CMK (cell line): ENCODE measurements around the gene DENND1B.

Experiments used
- DNase-seq: peaks from one replicate; pipeline ENCODE4 v3.0.0-alpha.2; 2010; ENCODE audit warnings: low read depth

Gene DENND1B

DNA sequence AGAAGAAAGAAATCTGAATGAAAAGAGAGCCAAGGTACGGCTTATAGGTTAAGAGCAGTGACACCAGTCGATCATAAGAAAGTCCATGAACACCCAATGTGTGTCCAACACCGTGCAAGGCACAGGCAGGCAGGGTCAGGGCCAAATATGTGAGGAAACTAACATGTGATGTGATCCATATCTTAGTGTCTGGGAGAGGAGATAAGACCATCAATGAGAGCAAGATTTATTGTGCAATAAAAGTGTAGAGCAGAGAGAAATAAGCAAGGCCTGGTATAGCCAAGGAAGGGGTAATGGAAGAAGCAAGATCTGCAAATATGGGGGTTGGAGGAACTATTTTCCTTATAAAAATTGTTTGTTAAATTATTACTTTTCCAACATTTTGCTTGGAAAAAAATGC is 308.5 kb downstream of the DENND1B start:
- no peak for DNase-seq

DNA sequence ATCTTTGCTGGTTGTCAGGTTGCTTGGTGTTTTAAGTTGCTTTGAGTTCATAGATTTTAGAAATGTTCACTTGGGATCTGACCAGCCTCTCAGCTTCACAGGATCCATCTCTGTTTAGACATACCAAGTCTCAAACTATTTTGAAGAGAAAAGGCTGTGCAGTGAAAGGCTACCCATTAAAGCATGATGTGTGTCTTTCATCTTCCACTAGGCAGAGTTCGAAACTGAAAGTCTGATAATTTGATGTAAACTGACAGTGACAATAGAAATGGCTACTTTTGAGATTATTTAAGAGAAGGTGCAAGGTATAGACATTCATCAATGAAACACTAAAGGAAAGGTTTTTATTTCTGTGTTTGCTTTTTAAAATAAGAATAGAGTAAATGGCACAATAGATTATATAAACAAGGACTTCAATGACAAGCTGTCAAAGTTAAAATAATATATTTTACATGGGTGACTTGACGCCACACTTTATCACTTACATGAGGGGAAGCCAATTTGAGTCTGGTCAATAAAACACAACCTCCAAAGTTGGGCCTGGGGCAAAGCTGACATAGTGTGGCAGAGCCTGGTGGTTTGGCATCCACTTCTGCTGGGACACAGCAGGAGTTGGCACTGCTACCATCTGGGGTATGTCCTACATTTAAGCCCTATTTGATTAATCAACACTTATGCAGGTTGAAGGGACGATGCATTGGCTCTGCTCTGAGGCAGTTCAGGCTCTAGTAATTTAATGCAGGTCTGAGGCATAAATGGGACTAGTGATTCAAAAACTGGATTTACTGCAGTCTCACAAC is 309.6 kb downstream of the DENND1B start:
- no peak for DNase-seq

DNA sequence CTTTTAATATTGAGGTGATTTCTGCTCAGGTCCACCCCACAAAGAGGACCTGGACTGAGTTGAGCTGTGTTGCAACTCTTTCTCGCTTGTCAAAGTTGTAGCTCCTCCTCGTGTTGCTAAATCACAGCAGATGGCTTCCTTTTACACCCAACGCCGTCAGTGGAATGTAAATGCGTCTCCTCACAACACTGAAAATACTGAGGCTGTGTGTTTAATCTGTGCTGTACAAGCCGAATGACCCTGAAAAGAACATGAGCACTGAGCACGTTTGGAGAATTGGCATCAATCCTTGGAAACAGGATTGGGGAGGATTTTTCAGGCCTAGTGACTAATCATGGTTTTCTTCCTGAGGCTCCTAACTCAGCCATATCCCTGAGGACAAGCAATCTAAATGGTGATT is 311.2 kb downstream of the DENND1B start:
- no peak for DNase-seq

DNA sequence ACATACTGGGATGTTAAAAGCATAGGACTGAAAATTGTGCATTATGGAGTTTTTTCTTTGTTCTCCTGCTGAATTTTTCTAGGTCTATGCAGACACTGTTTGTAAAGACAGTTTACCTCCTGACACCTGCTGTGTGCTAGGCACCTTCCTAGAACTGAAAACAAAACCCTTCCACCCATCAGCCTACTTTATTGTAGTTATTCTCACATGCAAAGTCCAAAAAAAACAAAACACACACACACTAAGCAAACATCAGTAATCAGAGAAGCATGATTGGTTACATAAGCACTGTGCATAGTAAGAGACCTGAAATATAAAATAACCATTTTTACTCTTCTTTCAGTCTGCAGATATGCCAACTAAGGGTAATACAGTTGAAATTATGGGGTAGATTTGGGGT is 312.1 kb downstream of the DENND1B start:
- DNase-seq = no peak

DNA sequence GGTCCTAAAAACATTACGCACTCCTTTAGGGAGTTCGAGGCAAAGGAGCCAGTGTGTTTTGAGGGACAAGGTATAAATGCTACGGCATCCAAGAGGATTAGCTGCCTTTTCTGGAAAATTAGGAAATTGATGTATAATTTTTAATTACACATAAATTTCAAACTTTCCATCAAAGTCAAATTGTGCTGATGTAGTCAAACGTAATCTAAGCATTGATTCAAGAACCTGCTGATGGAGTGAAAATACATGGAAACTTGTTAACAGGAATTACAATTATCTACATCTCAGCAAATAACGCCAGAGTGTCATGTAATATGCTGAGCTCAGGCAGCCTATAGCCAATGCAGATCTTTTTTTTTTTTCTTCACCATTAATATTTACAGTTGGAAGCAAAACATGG is 312.7 kb downstream of the DENND1B start:
- DNase-seq = no peak
